Measurements from ENCODE around the gene PPP3CB.
A peak's percentile ranks its signal among the peaks of the same experiment; 100 is the strongest.
"Not testable (repeated sequence)": the region's sequence is repeated elsewhere in the genome, so short reads cannot be mapped to it uniquely, and the experiment has no call there.

PPP3CB gene

GRCh38 chr10:73413108-73413527, 82.7 kb downstream of the PPP3CB start:
- FAIRE-seq: peak; percentile 21
- TF ChIP-seq POLR2AphosphoS5 (IDR thresholded peaks at IDR 0.05; ENCODE audit: low read depth, low read length) (peak; percentile 60; the same call in 1 of the 2 replicates), TAF1 (IDR thresholded peaks at IDR 0.05; ENCODE audit: borderline replicate concordance, low read depth, low read length) (no peak), POLR2A (IDR thresholded peaks at IDR 0.05; ENCODE audit: low read depth, low read length) (peak; percentile 66; the same call in 1 of the 2 replicates)
- peak; percentile 34 for DNase-seq (ENCODE audit: insufficient read length)

GRCh38 chr10:73410897-73411296, 84.9 kb downstream of the PPP3CB start:
- FAIRE-seq (no peak), DNase-seq (ENCODE audit: insufficient read length) (no peak)
- no peak for TF ChIP-seq TAF1 (IDR thresholded peaks at IDR 0.05; ENCODE audit: borderline replicate concordance, low read depth, low read length)
- TF ChIP-seq POLR2A (IDR thresholded peaks at IDR 0.05; ENCODE audit: low read depth, low read length): no peak
- no peak for TF ChIP-seq POLR2AphosphoS5 (IDR thresholded peaks at IDR 0.05; ENCODE audit: low read depth, low read length)

DNA sequence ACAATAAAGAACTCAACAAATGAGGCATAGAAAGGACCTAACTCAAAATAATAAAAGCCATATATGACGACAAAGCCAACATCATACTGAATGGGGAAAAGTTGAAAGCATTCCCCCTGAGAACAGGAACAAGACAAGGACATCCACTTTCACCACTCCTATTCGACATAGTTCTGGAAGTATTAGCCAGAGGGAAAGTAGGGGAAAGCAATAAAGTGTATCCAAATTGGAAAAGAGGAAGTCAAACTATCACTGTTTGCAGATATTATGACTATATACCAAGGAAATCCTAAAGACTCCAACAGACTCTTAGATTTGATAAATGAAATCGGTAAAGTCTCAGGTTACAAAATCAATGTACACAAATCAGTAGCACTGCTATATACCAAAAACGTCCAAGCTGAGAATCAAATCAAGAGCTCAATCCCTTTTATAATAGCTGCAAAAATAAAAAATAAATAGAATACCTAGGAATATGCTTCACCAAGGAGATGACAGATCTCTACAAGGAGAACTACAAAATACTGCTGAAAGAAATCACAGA, 86.8 kb downstream of the PPP3CB start:
- no peak for TF ChIP-seq POLR2A (IDR thresholded peaks at IDR 0.05; ENCODE audit: low read depth, low read length)
- TF ChIP-seq POLR2AphosphoS5 (IDR thresholded peaks at IDR 0.05; ENCODE audit: low read depth, low read length): no peak
- TF ChIP-seq TAF1 (IDR thresholded peaks at IDR 0.05; ENCODE audit: borderline replicate concordance, low read depth, low read length): no peak
- DNase-seq (ENCODE audit: insufficient read length) (no peak), FAIRE-seq (no peak)

- DNase-seq (ENCODE audit: insufficient read length) (no peak), FAIRE-seq (no peak)
- TF ChIP-seq POLR2A (IDR thresholded peaks at IDR 0.05; ENCODE audit: low read depth, low read length) (no peak), POLR2AphosphoS5 (IDR thresholded peaks at IDR 0.05; ENCODE audit: low read depth, low read length) (no peak), TAF1 (IDR thresholded peaks at IDR 0.05; ENCODE audit: borderline replicate concordance, low read depth, low read length) (no peak)
These were observed 87.8 kb downstream of the PPP3CB start for GRCh38 chr10:73408061-73408460.

- FAIRE-seq (no peak), DNase-seq (ENCODE audit: insufficient read length) (no peak)
- TF ChIP-seq POLR2A (IDR thresholded peaks at IDR 0.05; ENCODE audit: low read depth, low read length) (no peak), TAF1 (IDR thresholded peaks at IDR 0.05; ENCODE audit: borderline replicate concordance, low read depth, low read length) (no peak), POLR2AphosphoS5 (IDR thresholded peaks at IDR 0.05; ENCODE audit: low read depth, low read length) (no peak)
These were observed 88.3 kb downstream of the PPP3CB start for GRCh38 chr10:73407495-73407894.

DNA sequence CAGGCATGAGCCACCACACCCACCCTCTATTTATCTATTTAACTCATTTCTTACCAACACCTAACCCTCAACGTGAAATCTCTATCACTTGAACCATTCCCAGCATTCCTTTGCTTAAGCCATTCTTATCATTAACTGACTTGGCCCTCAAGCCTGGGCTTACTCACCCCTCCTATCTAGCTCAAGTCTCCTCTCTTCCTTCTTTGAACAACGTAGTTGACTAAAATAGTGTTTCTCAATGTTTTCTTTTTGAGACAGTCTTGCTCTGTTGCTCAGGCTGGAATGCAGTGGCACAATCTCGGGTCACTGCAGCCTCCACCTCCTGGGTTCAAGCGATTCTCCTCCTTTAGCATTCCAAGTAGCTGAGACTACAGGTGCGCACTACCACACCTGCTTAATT, 89.0 kb downstream of the PPP3CB start:
- FAIRE-seq (no peak), DNase-seq (ENCODE audit: insufficient read length) (no peak)
- no peak for TF ChIP-seq POLR2A (IDR thresholded peaks at IDR 0.05; ENCODE audit: low read depth, low read length)
- TF ChIP-seq POLR2AphosphoS5 (IDR thresholded peaks at IDR 0.05; ENCODE audit: low read depth, low read length): no peak
- no peak for TF ChIP-seq TAF1 (IDR thresholded peaks at IDR 0.05; ENCODE audit: borderline replicate concordance, low read depth, low read length)

DNA sequence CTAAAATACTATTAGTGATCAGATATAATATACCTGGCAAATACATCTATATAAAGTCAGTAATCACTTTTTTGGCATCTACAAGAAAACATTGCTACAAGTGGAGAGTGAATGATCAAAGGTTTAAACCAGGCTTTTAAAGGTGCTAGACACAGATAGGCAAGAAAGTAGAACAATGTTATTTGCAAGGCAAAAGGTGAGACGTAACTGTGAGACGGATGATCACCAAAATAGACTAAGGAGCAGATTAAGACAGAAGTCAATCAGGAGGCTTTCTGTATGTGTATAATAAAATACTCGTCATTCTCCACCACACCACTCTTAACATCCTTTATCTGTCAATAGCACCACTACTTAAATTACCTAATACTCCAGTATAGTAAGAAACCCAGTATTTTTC, 90.3 kb downstream of the PPP3CB start:
- FAIRE-seq (no peak), DNase-seq (ENCODE audit: insufficient read length) (no peak)
- no peak for TF ChIP-seq POLR2AphosphoS5 (IDR thresholded peaks at IDR 0.05; ENCODE audit: low read depth, low read length)
- TF ChIP-seq TAF1 (IDR thresholded peaks at IDR 0.05; ENCODE audit: borderline replicate concordance, low read depth, low read length): no peak
- TF ChIP-seq POLR2A (IDR thresholded peaks at IDR 0.05; ENCODE audit: low read depth, low read length): no peak

DNA sequence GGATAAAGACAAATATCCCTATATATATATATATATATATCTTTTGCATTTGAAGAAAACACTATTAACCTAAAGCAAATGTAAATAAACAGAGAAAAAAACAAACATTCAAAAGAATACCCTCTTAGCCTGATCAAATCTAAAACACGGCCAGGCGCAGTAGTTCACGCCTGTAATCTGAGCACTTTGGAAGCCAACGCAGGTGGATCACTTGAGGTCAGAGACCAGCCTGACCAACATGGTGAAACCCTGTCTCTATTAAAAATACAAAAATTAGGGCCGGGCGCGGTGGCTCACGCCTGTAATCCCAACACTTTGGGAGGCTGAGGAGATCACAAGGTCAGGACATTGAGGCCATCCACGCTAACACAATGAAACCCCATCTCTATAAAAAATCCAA, 91.1 kb downstream of the PPP3CB start:
- DNase-seq (ENCODE audit: insufficient read length) (no peak), FAIRE-seq (no peak)

DNA sequence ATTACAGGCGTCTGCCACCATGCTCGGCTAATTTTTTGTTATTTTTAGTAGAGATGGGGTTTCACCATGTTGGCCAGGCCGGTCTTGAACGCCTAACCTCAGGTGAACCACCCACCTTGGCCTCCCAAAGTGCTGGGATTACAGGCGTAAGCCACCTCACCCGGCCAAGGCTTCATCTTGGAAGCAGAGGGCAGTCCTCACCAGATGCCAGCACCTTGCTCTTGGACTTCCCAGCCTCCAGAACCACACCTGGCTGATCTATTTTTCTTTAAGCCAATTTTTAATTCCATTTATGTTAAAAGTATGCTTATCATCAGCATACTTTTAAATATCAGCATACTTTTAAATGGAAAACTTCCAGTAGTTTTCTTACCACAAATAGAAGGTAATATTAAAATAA, 94.2 kb downstream of the PPP3CB start:
- no peak for DNase-seq (ENCODE audit: insufficient read length)
- TF ChIP-seq POLR2A (IDR thresholded peaks at IDR 0.05; ENCODE audit: low read depth, low read length) (no peak), TAF1 (IDR thresholded peaks at IDR 0.05; ENCODE audit: borderline replicate concordance, low read depth, low read length) (no peak)

More for the DNA sequence above, 91.1 kb downstream of the PPP3CB start:
- TF ChIP-seq POLR2A (IDR thresholded peaks at IDR 0.05; ENCODE audit: low read depth, low read length): no peak
- TF ChIP-seq TAF1 (IDR thresholded peaks at IDR 0.05; ENCODE audit: borderline replicate concordance, low read depth, low read length): no peak
- TF ChIP-seq POLR2AphosphoS5 (IDR thresholded peaks at IDR 0.05; ENCODE audit: low read depth, low read length): no peak

DNA sequence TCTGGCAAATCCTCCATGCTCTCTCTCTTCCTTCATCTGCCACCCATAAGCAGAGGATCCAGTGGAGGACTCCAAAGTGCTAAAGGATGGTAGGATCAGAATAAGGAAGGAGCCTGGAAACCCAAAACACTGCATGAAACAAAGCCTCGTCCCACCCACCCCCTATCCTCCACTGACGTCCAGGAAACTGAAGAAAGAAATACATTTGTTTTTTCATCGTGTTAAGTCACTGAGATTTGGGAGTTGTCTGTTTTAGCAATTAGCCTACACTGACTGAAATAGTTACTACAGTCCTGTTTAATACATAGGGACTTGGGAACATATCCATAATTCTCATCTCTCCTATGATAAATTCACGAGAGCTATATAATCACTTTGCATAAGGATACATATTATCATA, 96.8 kb downstream of the PPP3CB start:
- peak; percentile 58 for FAIRE-seq
- TF ChIP-seq POLR2AphosphoS5 (IDR thresholded peaks at IDR 0.05; ENCODE audit: low read depth, low read length) (no peak), POLR2A (IDR thresholded peaks at IDR 0.05; ENCODE audit: low read depth, low read length) (no peak), TAF1 (IDR thresholded peaks at IDR 0.05; ENCODE audit: borderline replicate concordance, low read depth, low read length) (no peak)
- no peak for DNase-seq (ENCODE audit: insufficient read length)

More for the DNA sequence above, 94.2 kb downstream of the PPP3CB start:
- no peak for FAIRE-seq

DNA sequence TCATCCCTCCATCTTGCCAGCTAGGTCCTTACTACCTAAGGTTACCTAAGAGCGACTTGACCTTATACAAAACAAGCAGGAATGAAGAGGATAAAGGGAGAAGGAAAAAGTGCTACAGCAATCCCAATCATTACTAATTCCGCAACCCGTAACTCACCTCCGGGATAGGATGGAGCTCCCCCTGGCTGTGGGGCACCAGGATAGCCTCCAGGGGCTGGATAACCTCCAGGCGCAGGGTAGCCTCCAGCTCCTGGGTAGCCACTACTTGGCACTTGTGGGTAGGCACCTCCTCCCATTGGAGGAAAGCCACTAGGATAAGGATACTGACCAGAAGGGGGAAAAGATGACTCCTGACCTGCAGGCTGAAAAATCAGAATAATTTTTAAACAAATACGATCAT, 97.8 kb downstream of the PPP3CB start:
- TF ChIP-seq POLR2AphosphoS5 (IDR thresholded peaks at IDR 0.05; ENCODE audit: low read depth, low read length) (no peak), TAF1 (IDR thresholded peaks at IDR 0.05; ENCODE audit: borderline replicate concordance, low read depth, low read length) (no peak)
- no peak for DNase-seq (ENCODE audit: insufficient read length)
- no peak for FAIRE-seq

DNA sequence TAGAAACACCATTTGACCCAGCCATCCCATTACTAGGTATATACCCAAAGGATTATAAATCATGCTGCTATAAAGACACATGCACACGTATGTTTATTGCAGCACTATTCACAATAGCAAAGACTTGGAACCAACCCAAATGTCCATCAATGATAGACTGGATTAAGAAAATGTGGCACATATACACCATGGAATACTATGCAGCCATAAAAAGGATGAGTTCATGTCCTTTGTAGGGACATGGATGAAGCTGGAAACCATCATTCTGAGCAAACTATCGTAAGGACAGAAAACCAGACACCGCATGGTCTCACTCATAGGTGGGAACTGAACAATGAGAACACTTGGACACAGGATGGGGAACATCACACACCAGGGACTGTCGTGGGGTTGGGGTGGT, 101.5 kb downstream of the PPP3CB start:
- FAIRE-seq: not testable (repeated sequence)

GRCh38 chr10:73388228-73388627, 107.6 kb downstream of the PPP3CB start:
- FAIRE-seq: no peak
- no peak for TF ChIP-seq TAF1 (IDR thresholded peaks at IDR 0.05; ENCODE audit: borderline replicate concordance, low read depth, low read length)
- DNase-seq (ENCODE audit: insufficient read length): no peak

More for the DNA sequence above, 101.5 kb downstream of the PPP3CB start:
- DNase-seq (ENCODE audit: insufficient read length): not testable (repeated sequence)
